HG02759 (cell line): ENCODE data around the gene ARID1A.

Experiments
- ATAC-seq: cut with Tn5 transposase; IDR thresholded peaks from one replicate; pipeline ENCODE4 v1.9.1; 2021; ENCODE audit warnings: mild to moderate bottlenecking, moderate library complexity; ENCODE audit not compliant: unreplicated experiment

ARID1A gene

GRCh38 chr1:26822737-26823395, 127.1 kb downstream of the ARID1A start:
- ATAC-seq = no peak

- no peak for ATAC-seq
These were observed 128.9 kb downstream of the ARID1A start for GRCh38 chr1:26824731-26825130.

- peak; percentile 87 for ATAC-seq
These were observed 130.7 kb downstream of the ARID1A start, which contains the start of gene ZDHHC18 for GRCh38 chr1:26826261-26827105. Gene ZDHHC18 (plus strand): TSS chr1:26826688. CDS start chr1:26826805, 117 bp downstream.

- ATAC-seq = no peak
These were observed 131.3 kb downstream of the ARID1A start for GRCh38 chr1:26827106-26827604.

GRCh38 chr1:26827663-26828062, 131.8 kb downstream of the ARID1A start:
- ATAC-seq = no peak

GRCh38 chr1:26828411-26828991, 132.7 kb downstream of the ARID1A start:
- ATAC-seq = no peak

- no peak for ATAC-seq
These were observed 133.5 kb downstream of the ARID1A start for GRCh38 chr1:26829184-26829911.

GRCh38 chr1:26831059-26831458, 135.2 kb downstream of the ARID1A start:
- ATAC-seq = no peak
